Kidney epithelial cell (primary cell): Measurements from ENCODE around the gene FLAD1. TPM values are rescaled to one million over a fixed set of nuclear protein-coding genes. Genes with fewer than 3 reads are reported as not detected.

Experiments
- DNase-seq: peaks from one replicate; pipeline ENCODE4 v3.0.0-alpha.2; 2010; ENCODE audit warnings: low read depth
- H3K27me3 ChIP-seq: 2 replicates; pipeline ENCODE4 v1.6.0; 2011; ENCODE audit warnings: low read length; ENCODE audit not compliant: control insufficient read depth, insufficient read depth
- H3K36me3 ChIP-seq: 2 replicates; pipeline ENCODE4 v1.5.1; 2011; ENCODE audit warnings: low read length; ENCODE audit not compliant: control insufficient read depth, insufficient read depth
- H3K4me3 ChIP-seq: 2 replicates; pipeline ENCODE4 v1.5.1; 2011; ENCODE audit warnings: low read depth, mild to moderate bottlenecking, control low read depth, low read length
- CTCF ChIP-seq: IDR thresholded peaks from 2 replicates; pipeline ENCODE4 v1.5.1; 2011; ENCODE audit warnings: mild to moderate bottlenecking, moderate library complexity, low read length, control low read depth, inconsistent platforms; ENCODE audit not compliant: insufficient read depth, poor library complexity, severe bottlenecking
- total RNA-seq: library from RNA; depleted of rRNA; stranded (reverse); fragments of >200 nt; gene quantifications from 2 replicates; pipeline ENCODE4 v1.2.3, GENCODE V29; 2015

Gene FLAD1
- total RNA-seq = 53.0 and 60.9 TPM in 2 replicates

- no peak for TF ChIP-seq CTCF
- peak; percentile 98 for DNase-seq
- Histone ChIP-seq H3K36me3 (peaks cover 3% of the 10 kb centered on the region), H3K27me3 (no peaks in the 10 kb centered on the region), H3K4me3 (peak within 1 kb of the TSS; percentile 75)
These were observed at the start of gene FLAD1 for GRCh38 chr1:154982897-154983648. TSS of gene FLAD1 (plus strand) at chr1:154983344. CDS start at chr1:154983695, 351 bp downstream.

GRCh38 chr1:154934358-154934948 is 48.7 kb upstream of the FLAD1 start:
- no peak overlapping the region for H3K4me3 ChIP-seq
- H3K36me3 ChIP-seq = no peaks in the 10 kb centered on the region
- DNase-seq = no peak
- H3K27me3 ChIP-seq = no peaks in the 10 kb centered on the region
- TF ChIP-seq CTCF = no peak

GRCh38 chr1:154935749-154936554 is 47.2 kb upstream of the FLAD1 start:
- no peak for TF ChIP-seq CTCF
- Histone ChIP-seq H3K36me3 (no peaks in the 10 kb centered on the region), H3K27me3 (no peaks in the 10 kb centered on the region), H3K4me3 (peak overlapping the region; percentile 63)
- DNase-seq = no peak

GRCh38 chr1:154936555-154937084 is 46.5 kb upstream of the FLAD1 start, which contains the start of gene PMVK:
TSS of gene PMVK (minus strand) at chr1:154936719. CDS start at chr1:154936685, 34 bp downstream.
- peak; percentile 34 for TF ChIP-seq CTCF
- DNase-seq = peak; percentile 54
- Histone ChIP-seq H3K36me3 (no peaks in the 10 kb centered on the region), H3K4me3 (peak within 1 kb of the TSS; percentile 63), H3K27me3 (no peaks in the 10 kb centered on the region)

GRCh38 chr1:154937085-154937987 is 45.8 kb upstream of the FLAD1 start:
- no peaks in the 10 kb centered on the region for H3K36me3 ChIP-seq
- peak overlapping the region; percentile 63 for H3K4me3 ChIP-seq
- no peaks in the 10 kb centered on the region for H3K27me3 ChIP-seq
- peak; percentile 16 for TF ChIP-seq CTCF
- DNase-seq = peak; percentile 70
